A549 (cell line): ENCODE data around the gene TBC1D1.

Source experiments
- BHLHE40 ChIP-seq: IDR thresholded peaks from 2 replicates; pipeline ENCODE4 v1.6.1; 2012; ENCODE audit warnings: low read depth, low read length, inconsistent platforms
- CTCF ChIP-seq: fragments of >200 bp; sonication (Bioruptor Twin); formaldehyde crosslinking; IDR thresholded peaks from 3 replicates; pipeline ENCODE4 v1.5.1; 2016
- POLR2A ChIP-seq: IDR thresholded peaks from 2 replicates; pipeline ENCODE4 v1.6.1; 2012; ENCODE audit warnings: mild to moderate bottlenecking, low read length

- TF ChIP-seq CTCF (no peak), BHLHE40 (no peak), POLR2A (no peak)
These were observed 85.6 kb downstream of the TBC1D1 start for GRCh38 chr4:37976507-37976906.
